Bronchial epithelial cell (primary cell): ENCODE results near the gene ESYT2. TPM values are rescaled to one million over a fixed set of nuclear protein-coding genes. Genes with fewer than 3 reads are reported as not detected.

Experiments used
- DNase-seq: peaks from one replicate; pipeline ENCODE4 v3.0.0-alpha.2; 2010; ENCODE audit warnings: low read depth
- FAIRE-seq: peaks from 2 replicates; lab custom pipeline; 2011; peaks lifted over from hg19 to GRCh38; lab: Jason Lieb, UNC
- H3K27me3 ChIP-seq: 2 replicates; pipeline ENCODE4 v1.5.1; 2011; ENCODE audit warnings: low read length; ENCODE audit not compliant: control insufficient read depth, insufficient read depth
- H3K36me3 ChIP-seq: 2 replicates; pipeline ENCODE4 v1.5.1; 2011; ENCODE audit warnings: low read length; ENCODE audit not compliant: control insufficient read depth, insufficient read depth
- H3K4me3 ChIP-seq: 2 replicates; pipeline ENCODE4 v1.5.1; 2011; ENCODE audit warnings: mild to moderate bottlenecking, low read depth, low read length, control low read depth
- CTCF ChIP-seq: IDR thresholded peaks from 2 replicates; pipeline ENCODE4 v1.5.1; 2011; ENCODE audit warnings: mild to moderate bottlenecking, moderate library complexity, low read length, control low read depth, inconsistent platforms; ENCODE audit not compliant: insufficient read depth, severe bottlenecking
- total RNA-seq: library from RNA; depleted of rRNA; stranded (reverse); fragments of >200 nt; gene quantifications from 2 replicates; pipeline ENCODE4 v1.2.1, GENCODE V29; 2014

ESYT2 gene
- total RNA-seq, 1 donor from 2014 or later: 75.0 TPM

DNA sequence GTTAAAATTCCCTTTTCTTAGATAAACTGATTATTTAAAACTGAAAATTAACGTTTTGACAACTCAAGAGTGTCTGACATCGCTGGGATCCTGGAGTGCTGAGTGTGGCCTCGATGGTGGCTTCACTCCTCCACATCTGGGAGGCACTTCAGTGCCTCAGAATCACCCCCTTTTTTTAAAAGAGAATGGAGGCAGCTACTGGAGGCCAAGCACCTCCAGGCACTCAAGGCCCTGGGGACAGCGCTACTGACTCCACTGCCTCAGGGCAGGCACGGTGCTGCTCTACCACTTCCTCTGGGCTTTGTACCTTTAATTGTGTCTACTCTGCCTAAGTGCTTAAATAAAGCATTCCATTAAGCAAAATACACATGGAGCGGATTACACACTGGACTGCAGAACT, 97.5 kb downstream of the ESYT2 start:
- Histone ChIP-seq H3K36me3 (peaks cover 15% of the 10 kb centered on the region), H3K27me3 (no peaks in the 10 kb centered on the region), H3K4me3 (no peak overlapping the region)
- TF ChIP-seq CTCF: no peak
- DNase-seq (no peak), FAIRE-seq (no peak)

DNA sequence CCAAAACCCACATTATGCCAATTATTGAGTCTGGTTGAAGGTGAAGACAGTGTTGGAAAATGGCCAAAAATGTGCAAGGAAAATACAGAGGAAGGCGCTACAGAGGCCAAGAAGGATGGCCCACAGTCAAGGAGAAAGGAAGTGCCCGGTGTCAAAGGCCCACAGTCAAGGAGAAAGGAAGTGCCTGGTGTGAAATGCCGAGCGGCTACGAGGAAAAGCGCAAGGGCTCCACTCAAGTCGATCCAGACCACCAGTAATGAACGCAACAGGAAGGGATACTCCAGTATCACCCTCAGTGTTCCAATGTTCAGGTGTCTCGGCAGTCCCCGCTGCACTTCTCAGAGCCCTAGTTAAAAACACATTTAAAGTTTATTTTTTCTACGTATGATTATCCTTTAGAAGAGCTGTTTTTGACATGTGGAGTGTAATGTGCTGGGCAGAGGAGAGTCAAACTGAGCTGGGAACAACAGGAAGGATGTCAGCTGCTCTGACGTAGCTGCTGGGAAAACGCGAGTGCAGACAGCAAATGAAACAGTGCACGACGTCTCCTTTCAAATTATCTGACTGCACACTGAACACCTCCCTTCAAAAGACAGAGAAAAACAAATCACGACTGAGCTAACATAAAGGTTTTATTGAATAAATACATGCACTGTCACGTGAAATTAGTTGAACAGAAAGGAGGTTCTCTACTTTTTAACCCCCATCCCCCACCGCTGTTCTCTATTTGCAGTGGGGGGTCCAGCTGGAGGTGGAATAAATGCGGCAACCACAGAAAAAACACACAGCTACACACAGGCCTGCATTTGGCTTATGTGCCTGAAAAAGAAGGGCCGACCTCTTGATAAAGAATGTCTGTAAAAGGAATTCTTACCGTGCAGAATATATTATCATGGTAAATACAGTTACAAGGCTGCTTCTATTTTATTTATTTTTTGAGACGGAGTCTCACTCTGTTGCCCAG, 98.6 kb downstream of the ESYT2 start:
- no peak overlapping the region for H3K4me3 ChIP-seq
- H3K36me3 ChIP-seq: peaks cover 13% of the 10 kb centered on the region
- FAIRE-seq (no peak), DNase-seq (no peak)
- H3K27me3 ChIP-seq: no peaks in the 10 kb centered on the region
- no peak for TF ChIP-seq CTCF

- no peak for TF ChIP-seq CTCF
- FAIRE-seq: no peak
- Histone ChIP-seq H3K36me3 (peaks cover 11% of the 10 kb centered on the region), H3K27me3 (no peaks in the 10 kb centered on the region), H3K4me3 (no peak overlapping the region)
- no peak for DNase-seq
Measured at GRCh38 chr7:158729646-158730382, 99.5 kb downstream of the ESYT2 start.

- Histone ChIP-seq H3K27me3 (no peaks in the 10 kb centered on the region), H3K4me3 (no peak overlapping the region), H3K36me3 (peaks cover 8% of the 10 kb centered on the region)
- no peak for DNase-seq
- no peak for FAIRE-seq
- no peak for TF ChIP-seq CTCF
Measured at GRCh38 chr7:158728911-158729645, 100.2 kb downstream of the ESYT2 start.

DNA sequence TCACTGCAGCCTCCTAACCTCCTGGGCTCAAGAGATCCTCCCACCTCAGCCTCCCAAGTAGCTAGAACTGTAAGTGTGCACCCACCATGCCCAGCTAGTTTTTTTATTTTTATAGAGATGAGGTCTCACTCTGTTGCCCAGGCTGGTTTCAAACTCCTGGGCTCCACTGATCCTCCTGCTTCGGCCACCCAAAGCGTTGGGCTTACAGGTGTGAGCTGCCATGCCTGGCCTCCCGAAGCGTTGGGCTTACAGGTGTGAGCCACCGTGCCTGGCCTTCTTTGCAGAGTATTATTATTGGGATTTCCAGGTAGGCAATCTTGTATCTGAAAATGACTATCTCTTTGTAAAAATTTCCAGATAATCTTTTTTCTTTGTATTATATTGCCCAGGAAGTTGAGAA, 101.6 kb downstream of the ESYT2 start:
- Histone ChIP-seq H3K27me3 (no peaks in the 10 kb centered on the region), H3K36me3 (peaks cover 3% of the 10 kb centered on the region), H3K4me3 (no peak overlapping the region)
- no peak for FAIRE-seq
- TF ChIP-seq CTCF: no peak
- DNase-seq: no peak
